GM12875 (cell line): ENCODE measurements around the gene GNAT2.

Experiments used
- H3K4me3 ChIP-seq: one replicate; pipeline ENCODE4 v1.5.1; 2011; ENCODE audit warnings: low read depth, low read length, control low read depth
- CTCF ChIP-seq: IDR thresholded peaks from 2 replicates; pipeline ENCODE4 v1.5.1; 2011; ENCODE audit warnings: low read depth, mild to moderate bottlenecking, control low read depth, inconsistent platforms, low read length, moderate library complexity, borderline replicate concordance; ENCODE audit not compliant: insufficient read depth

The GNAT2 gene

GRCh38 chr1:109659145-109659544 lies 39.7 kb upstream of the GNAT2 start:
- no peak overlapping the region for H3K4me3 ChIP-seq

GRCh38 chr1:109658533-109659042 lies 39.2 kb upstream of the GNAT2 start:
- no peak overlapping the region for H3K4me3 ChIP-seq

More at GRCh38 chr1:109659145-109659544, 39.7 kb upstream of the GNAT2 start:
- no peak for TF ChIP-seq CTCF

GRCh38 chr1:109657970-109658369 lies 38.6 kb upstream of the GNAT2 start:
- no peak overlapping the region for H3K4me3 ChIP-seq
- no peak for TF ChIP-seq CTCF

More at GRCh38 chr1:109658533-109659042, 39.2 kb upstream of the GNAT2 start:
- TF ChIP-seq CTCF: no peak

- H3K4me3 ChIP-seq: no peak overlapping the region
- no peak for TF ChIP-seq CTCF
Measured at GRCh38 chr1:109657395-109657794, 38.0 kb upstream of the GNAT2 start.

- H3K4me3 ChIP-seq: peak within 1 kb of the TSS; percentile 72
- no peak for TF ChIP-seq CTCF
Measured at GRCh38 chr1:109655615-109656519, 36.5 kb upstream of the GNAT2 start, which contains the start of gene GSTM4. Gene GSTM4, plus strand, starts transcription at chr1:109656099. Its CDS starts 291 bp downstream, at chr1:109656390.

GRCh38 chr1:109654519-109654918 lies 35.1 kb upstream of the GNAT2 start:
- no peak for TF ChIP-seq CTCF
- no peak overlapping the region for H3K4me3 ChIP-seq
